Vagina (tissue), 2 donors: ENCODE measurements around the gene LAMC1. TPM values are rescaled to one million over a fixed set of nuclear protein-coding genes. Genes with fewer than 3 reads are reported as not detected.

ENCODE experiments used
- DNase-seq, 2 donors: peaks; one replicate each; pipeline ENCODE4 v3.0.0-alpha.2; 2017; ENCODE audit errors: extremely low spot score in 2 of 2
- H3K27ac ChIP-seq: fragments of 200-600 bp; sonication (generic); one replicate; pipeline ENCODE4 v1.5.1; 2019
- H3K27me3 ChIP-seq: fragments of 200-600 bp; sonication (generic); one replicate; pipeline ENCODE4 v1.5.1; 2019
- H3K36me3 ChIP-seq, 2 donors: fragments of 200-600 bp; sonication (generic); one replicate each; pipeline ENCODE4 v1.5.1; 2017 to 2019
- H3K4me1 ChIP-seq: fragments of 200-600 bp; sonication (generic); one replicate; pipeline ENCODE4 v1.5.1; 2019
- H3K4me3 ChIP-seq, 2 donors: fragments of 200-600 bp; sonication (generic); 1 replicate in 1 of 2; 2 replicates in 1 of 2; pipeline ENCODE4 v1.5.1; 2016 to 2019
- H3K9me3 ChIP-seq: fragments of 200-600 bp; sonication (generic); one replicate; pipeline ENCODE4 v1.5.1; 2019
- CTCF ChIP-seq, 3 experiments: fragments of 450-650 bp in 2 of 3; fragments of 200-600 bp in 1 of 3; sonication (generic) in 1 of 3; IDR thresholded peaks; one replicate each; pipeline ENCODE4 v1.5.1; 2017 to 2019; ENCODE audit warnings: antibody characterized with exemption in 3 of 3, mild to moderate bottlenecking in 2 of 3, moderate library complexity in 2 of 3
- POLR2A ChIP-seq, 2 donors: fragments of 450-650 bp; IDR thresholded peaks; one replicate each; pipeline ENCODE4 v1.6.1; 2017; ENCODE audit warnings: antibody characterized with exemption in 2 of 2, mild to moderate bottlenecking in 2 of 2, moderate library complexity in 2 of 2
- POLR2AphosphoS5 ChIP-seq, 2 donors: sonication (generic); formaldehyde crosslinking; IDR thresholded peaks; one replicate each; pipeline ENCODE4 v1.9.0; 2017; ENCODE audit warnings: antibody characterized with exemption in 2 of 2, mild to moderate bottlenecking in 2 of 2, low read depth in 1 of 2; ENCODE audit not compliant: insufficient read depth in 1 of 2
- intact Hi-C: fragments of 100-400 bp; cut with DNase I; formaldehyde crosslinking; loops from one replicate; pipeline ENCODE4 v1.15.1; 2023
- total RNA-seq: library from RNA; depleted of rRNA; stranded (reverse); fragments of >200 nt; gene quantifications from one replicate; pipeline ENCODE4 v1.2.3, GENCODE V29; 2016

The LAMC1 gene
- total RNA-seq, 1 donor from 2014 or later: 217 TPM

DNA sequence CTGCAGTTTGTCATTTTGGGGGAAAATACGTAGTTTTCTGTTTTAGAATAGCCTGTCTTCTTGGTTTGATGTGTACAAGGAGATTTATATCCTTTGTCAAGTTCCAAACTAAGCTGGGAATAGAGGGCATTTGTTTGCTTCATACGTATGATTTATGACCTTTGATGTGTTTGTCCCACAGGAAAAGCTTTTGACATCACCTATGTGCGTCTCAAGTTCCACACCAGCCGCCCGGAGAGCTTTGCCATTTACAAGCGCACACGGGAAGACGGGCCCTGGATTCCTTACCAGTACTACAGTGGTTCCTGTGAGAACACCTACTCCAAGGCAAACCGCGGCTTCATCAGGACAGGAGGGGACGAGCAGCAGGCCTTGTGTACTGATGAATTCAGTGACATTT, 79.9 kb downstream of the LAMC1 start:
- TF ChIP-seq POLR2A (IDR thresholded peaks at IDR 0.05) (no peak), CTCF (IDR thresholded peaks at IDR 0.05) (no peak), POLR2AphosphoS5 (IDR thresholded peaks at IDR 0.05; ENCODE audit: insufficient read depth in 1 of 2, low read depth in 1 of 2) (no peak)
- H3K36me3 ChIP-seq: peaks cover 0 to 17% of the 10 kb centered on the region in 2 donors
- H3K4me1 ChIP-seq: peaks cover 62% of the 10 kb centered on the region
- H3K9me3 ChIP-seq: no peaks in the 10 kb centered on the region
- no peaks in the 10 kb centered on the region for H3K27me3 ChIP-seq
- H3K4me3 ChIP-seq: no peak overlapping the region
- intact Hi-C loops: no loop called here
- H3K27ac ChIP-seq: no peak overlapping the region
- no peak for DNase-seq

GRCh38 chr1:183103577-183103976, 80.4 kb downstream of the LAMC1 start:
- no peak overlapping the region for H3K4me3 ChIP-seq
- intact Hi-C loops: no loop called here
- peaks cover 58% of the 10 kb centered on the region for H3K4me1 ChIP-seq
- TF ChIP-seq POLR2AphosphoS5 (IDR thresholded peaks at IDR 0.05; ENCODE audit: insufficient read depth in 1 of 2, low read depth in 1 of 2) (no peak), POLR2A (IDR thresholded peaks at IDR 0.05) (no peak), CTCF (IDR thresholded peaks at IDR 0.05) (no peak)
- peaks cover 0 to 17% of the 10 kb centered on the region in 2 donors for H3K36me3 ChIP-seq
- H3K27ac ChIP-seq: no peak overlapping the region
- no peaks in the 10 kb centered on the region for H3K9me3 ChIP-seq
- H3K27me3 ChIP-seq: no peaks in the 10 kb centered on the region
- DNase-seq: no peak

GRCh38 chr1:183105449-183105848, 82.2 kb downstream of the LAMC1 start:
- intact Hi-C loops: no loop called here
- H3K27ac ChIP-seq: no peak overlapping the region
- H3K4me1 ChIP-seq: peaks cover 44% of the 10 kb centered on the region
- no peak overlapping the region for H3K4me3 ChIP-seq
- no peaks in the 10 kb centered on the region for H3K27me3 ChIP-seq
- TF ChIP-seq POLR2A (IDR thresholded peaks at IDR 0.05) (no peak), POLR2AphosphoS5 (IDR thresholded peaks at IDR 0.05; ENCODE audit: insufficient read depth in 1 of 2, low read depth in 1 of 2) (no peak), CTCF (IDR thresholded peaks at IDR 0.05) (no peak)
- DNase-seq: no peak
- H3K36me3 ChIP-seq: peaks cover 0 to 17% of the 10 kb centered on the region in 2 donors
- H3K9me3 ChIP-seq: no peaks in the 10 kb centered on the region

DNA sequence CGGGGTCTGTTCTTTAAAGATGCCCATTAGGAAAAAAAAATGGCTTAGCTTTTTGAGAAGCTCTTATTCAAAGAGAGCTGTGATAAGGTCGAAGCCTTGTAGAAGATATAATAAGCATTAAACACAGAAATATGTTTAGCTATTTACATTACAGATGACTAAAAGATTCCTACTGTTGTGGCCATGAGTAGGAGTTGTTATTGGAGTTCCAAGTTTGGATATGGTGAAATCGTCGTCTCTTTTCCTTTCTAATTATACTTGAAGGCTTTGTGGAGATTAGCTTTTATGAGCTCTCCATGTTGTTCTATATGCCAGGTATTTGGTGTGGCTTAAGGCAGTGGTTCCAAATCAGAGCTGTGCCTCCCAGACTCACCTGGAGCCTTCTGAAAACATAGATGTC, 82.9 kb downstream of the LAMC1 start:
- Histone ChIP-seq H3K27me3 (no peaks in the 10 kb centered on the region), H3K4me3 (no peak overlapping the region), H3K4me1 (peaks cover 37% of the 10 kb centered on the region), H3K27ac (no peak overlapping the region), H3K9me3 (no peaks in the 10 kb centered on the region), H3K36me3 (peaks cover 0 to 17% of the 10 kb centered on the region in 2 donors)
- TF ChIP-seq POLR2A (IDR thresholded peaks at IDR 0.05) (no peak), CTCF (IDR thresholded peaks at IDR 0.05) (no peak), POLR2AphosphoS5 (IDR thresholded peaks at IDR 0.05; ENCODE audit: insufficient read depth in 1 of 2, low read depth in 1 of 2) (no peak)
- DNase-seq: no peak
- intact Hi-C loops: no loop called here

DNA sequence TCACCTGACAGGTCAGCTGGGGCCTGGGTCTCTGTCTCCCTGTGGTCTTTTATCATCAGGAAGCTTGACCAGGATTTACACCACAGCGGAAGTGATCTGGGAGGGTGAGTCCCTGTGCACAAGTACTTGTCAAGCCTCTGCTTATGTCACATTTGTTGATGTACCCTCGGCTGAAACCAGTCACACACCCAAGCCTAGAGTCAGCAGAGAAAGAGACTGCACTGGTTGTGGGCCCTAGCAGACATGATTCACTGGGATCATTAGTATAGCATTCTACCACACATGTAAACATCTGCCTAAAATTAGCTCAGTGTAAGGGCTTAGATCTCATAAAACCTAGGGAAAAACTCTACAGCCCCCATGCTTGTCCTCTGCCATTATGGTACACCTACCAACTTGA, 83.5 kb downstream of the LAMC1 start:
- Histone ChIP-seq H3K4me3 (no peak overlapping the region), H3K9me3 (no peaks in the 10 kb centered on the region), H3K27me3 (no peaks in the 10 kb centered on the region), H3K4me1 (peaks cover 31% of the 10 kb centered on the region), H3K27ac (no peak overlapping the region), H3K36me3 (peaks cover 0 to 17% of the 10 kb centered on the region in 2 donors)
- intact Hi-C loops: no loop called here
- TF ChIP-seq POLR2A (IDR thresholded peaks at IDR 0.05) (no peak), CTCF (IDR thresholded peaks at IDR 0.05) (no peak), POLR2AphosphoS5 (IDR thresholded peaks at IDR 0.05; ENCODE audit: insufficient read depth in 1 of 2, low read depth in 1 of 2) (no peak)
- no peak for DNase-seq
